Rectal smooth muscle tissue (tissue), 1 donor: ENCODE measurements around the gene SDK1.
"Not testable (repeated sequence)": the region's sequence is repeated elsewhere in the genome, so short reads cannot be mapped to it uniquely, and the experiment has no call there.

Experiments used
- H3K27ac ChIP-seq: one replicate; pipeline ENCODE4 v1.7.0; 2013; ENCODE audit warnings: low read depth, low read length, inconsistent platforms
- H3K27me3 ChIP-seq: one replicate; pipeline ENCODE4 v1.7.0; 2013; ENCODE audit warnings: low read length; ENCODE audit not compliant: control insufficient read depth, insufficient read depth
- H3K36me3 ChIP-seq: one replicate; pipeline ENCODE4 v1.7.0; 2013; ENCODE audit warnings: low read length; ENCODE audit not compliant: control insufficient read depth, insufficient read depth
- H3K4me1 ChIP-seq: one replicate; pipeline ENCODE4 v1.7.0; 2013; ENCODE audit warnings: low read length; ENCODE audit not compliant: control insufficient read depth, insufficient read depth
- H3K4me3 ChIP-seq: one replicate; pipeline ENCODE4 v1.7.0; 2013; ENCODE audit warnings: low read length
- H3K9ac ChIP-seq: one replicate; pipeline ENCODE4 v1.7.0; 2013; ENCODE audit warnings: low read length

Gene SDK1

GRCh38 chr7:3916146-3916545 lies 615.1 kb downstream of the SDK1 start:
- H3K4me3 ChIP-seq = no peak overlapping the region
- H3K9ac ChIP-seq = no peak overlapping the region
- no peak overlapping the region for H3K27ac ChIP-seq
- no peaks in the 10 kb centered on the region for H3K27me3 ChIP-seq
- H3K36me3 ChIP-seq = no peaks in the 10 kb centered on the region
- H3K4me1 ChIP-seq = no peaks in the 10 kb centered on the region

GRCh38 chr7:3917436-3917835 lies 616.4 kb downstream of the SDK1 start:
- Histone ChIP-seq H3K27ac (no peak overlapping the region), H3K27me3 (no peaks in the 10 kb centered on the region), H3K4me1 (no peaks in the 10 kb centered on the region), H3K4me3 (no peak overlapping the region), H3K9ac (no peak overlapping the region), H3K36me3 (no peaks in the 10 kb centered on the region)

- Histone ChIP-seq H3K9ac (no peak overlapping the region), H3K4me1 (no peaks in the 10 kb centered on the region), H3K36me3 (no peaks in the 10 kb centered on the region), H3K27me3 (no peaks in the 10 kb centered on the region), H3K4me3 (no peak overlapping the region), H3K27ac (no peak overlapping the region)
Observed at GRCh38 chr7:3918576-3918975, 617.5 kb downstream of the SDK1 start.

- Histone ChIP-seq H3K36me3 (no peaks in the 10 kb centered on the region), H3K9ac (no peak overlapping the region), H3K4me3 (no peak overlapping the region), H3K27me3 (no peaks in the 10 kb centered on the region), H3K4me1 (no peaks in the 10 kb centered on the region), H3K27ac (no peak overlapping the region)
Observed at GRCh38 chr7:3922175-3922635, 621.2 kb downstream of the SDK1 start.

GRCh38 chr7:3923307-3923918 lies 622.4 kb downstream of the SDK1 start:
- no peaks in the 10 kb centered on the region for H3K36me3 ChIP-seq
- H3K27ac ChIP-seq = no peak overlapping the region
- no peaks in the 10 kb centered on the region for H3K4me1 ChIP-seq
- no peak overlapping the region for H3K4me3 ChIP-seq
- no peak overlapping the region for H3K9ac ChIP-seq
- H3K27me3 ChIP-seq = no peaks in the 10 kb centered on the region

GRCh38 chr7:3924277-3924676 lies 623.2 kb downstream of the SDK1 start:
- Histone ChIP-seq H3K27me3 (no peaks in the 10 kb centered on the region), H3K36me3 (no peaks in the 10 kb centered on the region), H3K4me1 (no peaks in the 10 kb centered on the region)

GRCh38 chr7:3927446-3928110 lies 626.5 kb downstream of the SDK1 start:
- H3K27ac ChIP-seq = no peak overlapping the region
- no peak overlapping the region for H3K4me3 ChIP-seq
- no peaks in the 10 kb centered on the region for H3K27me3 ChIP-seq
- no peaks in the 10 kb centered on the region for H3K4me1 ChIP-seq
- no peaks in the 10 kb centered on the region for H3K36me3 ChIP-seq
- no peak overlapping the region for H3K9ac ChIP-seq

More at GRCh38 chr7:3924277-3924676, 623.2 kb downstream of the SDK1 start:
- Histone ChIP-seq H3K4me3 (no peak overlapping the region), H3K9ac (no peak overlapping the region), H3K27ac (no peak overlapping the region)

- Histone ChIP-seq H3K27ac (no peak overlapping the region), H3K4me1 (no peaks in the 10 kb centered on the region), H3K27me3 (no peaks in the 10 kb centered on the region), H3K9ac (no peak overlapping the region), H3K4me3 (no peak overlapping the region), H3K36me3 (no peaks in the 10 kb centered on the region)
Observed at GRCh38 chr7:3928727-3929515, 627.9 kb downstream of the SDK1 start.

GRCh38 chr7:3931843-3932242 lies 630.8 kb downstream of the SDK1 start:
- no peaks in the 10 kb centered on the region for H3K36me3 ChIP-seq
- no peak overlapping the region for H3K27ac ChIP-seq
- H3K4me3 ChIP-seq = no peak overlapping the region
- H3K9ac ChIP-seq = no peak overlapping the region
- H3K27me3 ChIP-seq = no peaks in the 10 kb centered on the region
- no peaks in the 10 kb centered on the region for H3K4me1 ChIP-seq

- no peak overlapping the region for H3K4me3 ChIP-seq
- H3K36me3 ChIP-seq = no peaks in the 10 kb centered on the region
Observed at GRCh38 chr7:3937146-3937545, 636.1 kb downstream of the SDK1 start.

GRCh38 chr7:3937605-3938004 lies 636.6 kb downstream of the SDK1 start:
- H3K4me1 ChIP-seq = no peaks in the 10 kb centered on the region
- no peaks in the 10 kb centered on the region for H3K27me3 ChIP-seq
- no peaks in the 10 kb centered on the region for H3K36me3 ChIP-seq
- no peak overlapping the region for H3K4me3 ChIP-seq
- H3K27ac ChIP-seq = no peak overlapping the region
- no peak overlapping the region for H3K9ac ChIP-seq

More at GRCh38 chr7:3937146-3937545, 636.1 kb downstream of the SDK1 start:
- no peaks in the 10 kb centered on the region for H3K4me1 ChIP-seq
- no peaks in the 10 kb centered on the region for H3K27me3 ChIP-seq
- H3K9ac ChIP-seq = no peak overlapping the region
- H3K27ac ChIP-seq = no peak overlapping the region

GRCh38 chr7:3941706-3942105 lies 640.7 kb downstream of the SDK1 start:
- not testable (repeated sequence) for H3K36me3 ChIP-seq, H3K27me3 ChIP-seq, H3K4me3 ChIP-seq, H3K9ac ChIP-seq, H3K4me1 ChIP-seq, H3K27ac ChIP-seq
